Measurements from ENCODE around the gene BCLAF3. TPM values are rescaled to one million over a fixed set of nuclear protein-coding genes. Genes with fewer than 3 reads are reported as not detected.

BCLAF3 gene
- total RNA-seq, 2 donors from 2014 or later = 11.7 to 12.3 TPM

DNA sequence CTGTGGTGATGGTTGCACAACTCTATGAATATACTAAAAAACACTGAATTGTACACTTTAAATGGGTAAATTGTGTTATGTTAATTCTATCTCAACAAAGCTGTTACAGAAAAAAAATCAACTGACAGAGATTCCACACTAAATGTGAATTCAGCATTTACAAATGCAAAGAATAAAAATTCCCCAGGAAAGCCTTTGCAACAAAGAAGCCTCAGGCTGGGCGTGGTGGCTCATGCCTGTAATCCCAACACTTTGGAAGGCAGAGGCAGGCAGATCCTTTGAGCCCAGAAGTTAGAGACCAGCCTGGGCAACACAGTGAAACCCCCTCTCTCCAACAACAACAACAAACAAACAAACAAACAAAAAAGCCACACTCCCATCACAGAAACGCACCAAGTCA, 8.9 kb downstream of the BCLAF3 start:
- intact Hi-C loops (cut with DNase I) = no loop called here
- no peak for DNase-seq (ENCODE audit: low spot score)

DNA sequence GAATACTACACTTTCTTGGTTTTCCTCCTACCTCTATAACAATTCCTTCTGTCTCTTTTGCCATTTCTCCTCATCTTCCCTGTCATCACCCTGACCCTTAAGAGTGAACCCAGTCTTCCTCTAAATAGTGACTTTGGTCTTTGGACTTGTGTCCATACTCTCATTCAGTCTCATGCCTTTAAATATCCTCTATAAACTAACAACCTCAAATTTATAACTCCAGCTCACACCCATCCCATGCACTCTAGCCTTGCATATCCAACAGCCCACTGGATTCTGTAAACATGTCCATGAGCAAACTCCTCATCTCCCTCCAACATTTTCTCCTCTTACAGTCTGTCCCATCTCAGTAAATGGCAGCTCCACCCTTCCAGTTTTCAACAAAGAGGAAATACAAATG, 15.0 kb downstream of the BCLAF3 start:
- no peak for DNase-seq (ENCODE audit: low spot score)
- intact Hi-C loops (cut with DNase I) = no loop called here

DNA sequence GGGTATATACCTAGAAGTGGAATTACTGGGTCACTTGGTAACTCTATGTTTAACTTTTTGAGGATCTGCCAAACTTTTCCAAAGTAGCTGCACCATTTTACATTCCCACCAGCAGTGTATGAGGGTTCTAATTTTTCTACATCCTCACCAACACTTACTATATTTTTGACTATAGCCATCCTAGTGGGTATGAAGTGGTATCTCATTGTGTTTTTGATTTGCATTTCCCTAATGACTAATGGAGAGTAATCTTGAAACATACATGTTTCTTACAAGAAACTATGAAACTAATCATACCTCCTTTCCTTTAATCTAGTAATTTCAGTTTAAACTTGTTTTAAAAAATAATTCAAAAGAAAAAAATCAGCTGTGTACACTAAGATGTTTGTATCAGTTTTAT, 17.9 kb downstream of the BCLAF3 start:
- intact Hi-C loops (cut with DNase I) = no loop called here
- no peak for DNase-seq (ENCODE audit: low spot score)

DNA sequence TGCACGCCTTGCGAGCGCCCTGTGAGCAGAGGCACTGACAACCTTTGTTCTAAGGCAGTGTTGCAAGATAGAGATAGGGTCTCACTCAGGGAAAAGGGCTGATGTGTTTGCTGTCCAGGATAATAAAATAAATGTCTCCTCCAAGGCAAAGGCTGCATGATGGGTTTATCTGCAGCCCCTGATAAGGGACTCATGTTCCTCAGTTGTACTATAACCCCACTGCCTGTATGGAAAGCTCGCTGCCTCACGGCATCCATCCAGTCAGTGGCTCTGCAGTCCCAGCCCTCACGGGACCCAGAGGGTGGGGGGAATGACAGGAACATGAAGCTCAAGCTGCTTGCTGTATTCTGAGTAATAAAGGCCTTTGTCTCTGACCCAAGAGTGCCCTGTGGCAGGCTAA, 22.6 kb downstream of the BCLAF3 start:
- no peak for DNase-seq (ENCODE audit: low spot score)
- intact Hi-C loops (cut with DNase I) = no loop called here

DNA sequence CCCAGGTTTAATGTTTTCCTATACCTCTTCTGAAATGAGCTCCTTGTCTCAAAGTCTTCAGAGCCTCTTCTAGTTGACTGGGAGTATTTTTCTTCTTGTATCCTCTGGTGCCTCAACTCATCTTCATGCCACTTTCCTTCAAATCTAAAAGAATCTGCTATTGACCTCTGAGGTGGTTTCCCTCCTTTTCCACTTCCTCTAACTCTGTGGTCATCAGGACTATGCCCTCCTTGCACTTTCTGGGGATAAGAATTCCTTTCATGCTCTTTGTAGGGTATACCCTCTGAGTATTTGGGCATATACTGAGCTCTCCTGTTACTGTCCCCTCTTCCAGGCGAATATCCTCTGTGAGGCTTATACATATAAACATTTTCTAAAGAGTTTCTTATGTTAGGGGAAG, 24.8 kb downstream of the BCLAF3 start:
- DNase-seq (ENCODE audit: low spot score) = no peak
- intact Hi-C loops (cut with DNase I) = no loop called here

DNA sequence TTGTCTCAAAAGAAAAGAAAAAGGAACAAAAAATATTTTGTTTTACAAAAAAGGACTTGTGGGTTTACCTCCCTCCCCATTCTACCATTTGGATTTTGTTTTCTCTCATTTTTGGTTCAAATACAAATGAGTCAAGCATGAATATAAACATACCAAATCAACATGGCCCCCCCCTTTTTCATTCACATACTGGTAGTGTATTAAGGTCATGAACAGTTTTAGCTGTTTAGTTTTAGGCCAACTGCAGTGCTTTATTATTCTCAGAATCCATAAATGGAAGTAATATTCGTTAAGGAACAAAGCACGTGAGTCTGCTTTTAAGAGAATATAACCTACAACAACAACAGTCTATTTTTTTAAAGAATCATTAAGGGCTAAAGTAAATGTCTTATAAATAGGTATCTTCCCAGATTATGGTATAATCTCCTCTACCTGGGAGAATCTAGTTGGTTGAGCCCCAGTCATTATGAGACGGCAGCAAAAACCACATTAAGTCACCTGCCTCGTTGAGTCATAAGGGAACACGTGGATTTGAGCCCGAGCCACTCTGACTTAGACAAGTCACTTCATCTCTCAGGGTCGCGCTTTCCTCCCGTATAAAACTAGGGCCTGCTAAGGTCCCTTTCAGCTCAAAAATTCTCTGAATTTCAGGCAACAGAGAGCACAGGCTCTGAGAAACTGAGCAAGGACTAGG, 26.7 kb downstream of the BCLAF3 start:
- DNase-seq (ENCODE audit: low spot score) = no peak
- intact Hi-C loops (cut with DNase I) = no loop called here

DNA sequence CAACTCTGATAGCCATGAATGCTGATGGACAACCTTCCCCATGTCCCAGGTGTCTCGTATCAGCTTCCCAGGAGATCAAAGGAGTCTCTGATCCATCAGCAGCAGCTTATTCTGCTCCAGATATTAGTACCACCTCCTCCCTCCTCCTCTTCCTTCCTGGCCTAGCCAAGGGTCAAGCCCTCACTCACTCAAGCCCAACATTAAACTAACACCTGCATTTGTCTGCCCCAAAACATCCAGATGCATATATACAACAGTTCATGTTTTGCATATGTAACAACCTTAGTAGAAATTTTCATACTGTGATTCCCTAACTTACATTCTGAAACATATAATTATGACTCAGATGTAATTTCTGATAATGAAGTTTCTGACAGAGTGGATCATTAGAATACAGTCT, 29.9 kb downstream of the BCLAF3 start:
- no peak for DNase-seq (ENCODE audit: low spot score)
- intact Hi-C loops (cut with DNase I) = no loop called here

DNA sequence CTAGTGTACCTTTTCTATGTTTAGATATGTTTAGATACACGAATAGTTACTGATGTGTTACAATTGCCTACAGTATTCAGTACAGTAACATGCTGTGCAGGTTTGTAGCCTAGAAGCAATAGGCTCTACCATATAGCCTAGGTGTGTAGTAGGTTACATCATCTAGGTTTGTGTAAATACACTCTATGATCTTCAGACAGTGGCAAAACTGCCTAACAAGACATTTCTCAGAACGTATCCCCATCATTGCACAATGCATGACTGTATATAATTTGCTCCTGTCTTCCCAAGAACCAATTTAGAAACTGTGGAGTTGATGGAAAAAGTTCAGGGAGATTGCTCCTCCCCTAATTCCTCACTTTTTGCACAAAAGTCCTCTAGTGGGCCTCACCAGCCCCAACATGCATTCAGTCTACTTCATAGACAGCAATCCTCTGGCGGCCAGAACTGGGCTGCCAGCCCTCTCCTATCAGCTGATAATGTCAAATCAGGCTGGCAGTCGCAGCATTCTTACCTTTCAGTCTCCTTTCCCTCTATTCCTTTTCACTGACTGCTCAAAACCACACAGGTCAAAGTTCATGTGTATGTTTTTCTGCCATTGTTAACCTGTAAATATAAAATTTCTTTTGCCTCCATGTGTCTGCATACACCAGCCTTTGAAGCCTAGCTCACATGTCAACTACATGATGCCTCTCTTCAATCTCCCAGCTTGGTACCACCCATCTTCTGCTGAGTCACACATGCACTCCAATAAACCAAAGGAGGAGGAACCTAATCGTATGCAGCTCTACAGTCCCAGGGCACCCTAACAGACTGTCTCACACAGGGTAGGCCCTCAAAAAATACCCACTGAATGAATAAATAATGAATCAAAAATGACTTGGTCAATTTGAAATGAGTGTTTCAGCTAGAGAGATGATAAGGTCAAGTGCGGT, 32.0 kb downstream of the BCLAF3 start:
- intact Hi-C loops (cut with DNase I) = no loop called here
- no peak for DNase-seq (ENCODE audit: low spot score)

DNA sequence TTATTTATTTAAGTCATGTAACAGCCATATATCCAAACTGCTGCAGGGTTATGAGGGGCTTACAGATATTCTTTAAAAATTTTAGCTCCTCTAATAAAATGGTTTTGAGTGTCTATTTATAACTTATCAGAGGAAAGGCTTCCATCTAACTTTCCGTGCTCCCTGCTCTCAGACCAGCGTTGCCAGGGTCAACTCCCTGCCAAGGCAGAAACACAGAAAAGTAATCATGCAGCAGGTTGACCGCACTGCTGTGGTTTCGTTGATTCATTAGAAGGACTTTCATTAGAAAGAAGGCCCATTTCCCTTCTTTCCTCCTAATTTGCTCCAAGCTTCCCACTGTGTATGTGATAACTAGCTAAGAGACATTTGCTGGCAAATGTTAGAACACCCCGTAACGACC, 33.9 kb downstream of the BCLAF3 start:
- no peak for DNase-seq (ENCODE audit: low spot score)

DNA sequence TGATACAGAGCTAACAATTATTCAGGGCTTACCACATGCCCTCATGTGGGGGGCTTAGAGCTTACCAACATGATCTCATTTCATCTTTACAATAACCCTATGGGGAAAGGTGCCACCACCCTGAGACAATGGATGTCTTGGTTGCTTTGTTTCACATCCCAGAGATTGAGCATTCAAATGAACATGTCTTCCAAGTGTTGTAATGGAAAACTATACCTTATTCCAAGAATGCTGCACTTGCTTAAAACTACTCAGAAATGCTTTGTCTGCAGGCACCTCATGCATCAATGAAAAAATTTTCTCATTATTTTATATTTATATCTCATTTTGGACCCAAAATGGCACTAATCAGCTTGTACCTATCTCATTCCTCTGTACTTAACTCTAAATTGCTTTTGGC, 34.6 kb downstream of the BCLAF3 start:
- intact Hi-C loops (cut with DNase I) = no loop called here
- DNase-seq (ENCODE audit: low spot score) = no peak

More for the DNA sequence above, 33.9 kb downstream of the BCLAF3 start:
- intact Hi-C loops (cut with DNase I) = no loop called here

DNA sequence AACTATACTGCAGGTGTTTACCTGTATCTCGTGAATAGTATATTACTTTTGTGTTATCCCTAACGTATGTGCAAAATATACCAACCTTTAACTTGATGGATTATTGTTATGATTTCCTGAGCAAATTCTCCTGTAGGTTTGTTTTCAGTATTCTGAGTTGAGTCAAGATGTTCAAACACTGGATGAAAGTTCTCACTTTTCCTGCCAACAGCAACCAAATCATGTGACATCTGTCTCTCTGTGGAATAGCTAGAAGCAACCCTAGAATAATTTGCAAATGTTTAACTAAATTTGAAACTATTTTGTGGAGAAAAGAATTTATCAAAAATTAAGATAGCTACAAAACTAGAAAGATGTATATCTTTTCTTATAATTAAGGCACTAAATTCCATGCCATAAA, 35.6 kb downstream of the BCLAF3 start:
- DNase-seq (ENCODE audit: low spot score) = no peak
- intact Hi-C loops (cut with DNase I) = no loop called here

DNA sequence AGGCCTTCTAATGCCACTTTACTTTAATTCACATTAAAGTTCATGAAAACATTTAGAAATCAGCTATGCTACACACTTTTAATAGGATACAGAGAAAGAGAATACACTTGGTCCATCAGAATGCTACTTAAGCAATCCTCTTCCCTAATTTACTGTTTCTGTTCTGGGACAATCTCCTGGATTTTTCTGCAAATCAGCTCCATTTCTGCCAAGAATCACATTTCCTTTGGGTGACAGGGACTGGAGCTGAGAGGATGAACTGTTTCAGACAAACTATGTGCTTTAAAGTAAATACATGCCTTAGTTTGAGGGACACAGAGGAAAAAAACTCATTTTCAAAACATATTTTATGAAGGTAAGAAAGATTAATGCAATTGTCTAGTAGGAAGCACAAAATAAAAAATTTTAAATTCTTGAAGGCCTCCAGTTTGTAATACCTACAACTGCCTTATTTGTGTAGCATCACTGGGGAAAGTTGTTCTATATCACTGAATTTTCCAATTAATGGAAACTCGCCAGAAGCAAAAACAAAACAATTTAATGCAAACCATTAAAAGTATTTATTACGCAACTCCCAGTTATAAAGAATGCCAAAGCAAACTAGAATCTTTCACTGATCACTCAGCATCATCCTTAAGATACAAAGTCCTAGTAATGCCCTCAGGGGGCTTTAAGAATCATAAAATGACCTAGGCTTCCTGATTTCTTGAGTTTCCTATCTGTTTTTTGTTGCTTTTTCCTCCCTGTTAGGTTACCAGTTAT, 36.3 kb downstream of the BCLAF3 start:
- DNase-seq (ENCODE audit: low spot score) = no peak
- intact Hi-C loops (cut with DNase I) = no loop called here

DNA sequence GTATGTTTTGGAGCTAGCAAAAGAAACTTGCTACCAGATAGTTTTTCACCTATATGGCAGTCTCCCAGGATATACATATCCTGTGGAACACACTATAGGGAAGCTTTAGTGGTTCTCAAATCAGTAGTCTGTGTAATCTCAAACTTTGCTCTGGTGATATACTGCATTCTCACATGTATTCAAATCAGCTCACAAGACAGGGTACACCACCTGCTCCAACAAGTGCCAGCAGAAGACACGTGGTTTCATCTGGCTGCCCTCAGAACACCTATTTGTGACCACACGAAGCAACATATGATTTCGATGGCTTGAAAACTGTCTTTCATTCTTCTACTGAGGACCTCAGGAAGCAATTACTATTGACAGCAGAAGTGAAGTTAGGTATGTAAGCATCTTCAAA, 37.7 kb downstream of the BCLAF3 start:
- intact Hi-C loops (cut with DNase I) = no loop called here
- DNase-seq (ENCODE audit: low spot score) = no peak

DNA sequence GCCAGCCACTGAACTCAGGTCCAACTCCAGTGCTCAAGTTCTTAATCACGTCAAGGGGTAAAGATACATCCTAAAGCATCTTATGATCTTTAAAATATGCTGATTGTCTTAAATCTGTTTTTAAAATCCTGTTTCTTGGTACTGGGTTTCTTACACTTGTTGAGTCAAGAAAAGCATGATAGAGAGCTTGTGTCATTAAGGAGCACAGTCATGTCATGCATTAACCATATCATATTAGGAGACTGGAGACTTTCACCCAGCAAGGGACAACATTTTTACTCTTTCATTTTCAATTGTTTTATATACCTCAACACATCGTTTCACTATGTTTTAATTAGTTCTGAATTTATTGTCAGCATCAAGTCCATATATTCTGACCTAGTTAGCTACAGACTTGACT, 41.5 kb downstream of the BCLAF3 start:
- intact Hi-C loops (cut with DNase I) = no loop called here

DNA sequence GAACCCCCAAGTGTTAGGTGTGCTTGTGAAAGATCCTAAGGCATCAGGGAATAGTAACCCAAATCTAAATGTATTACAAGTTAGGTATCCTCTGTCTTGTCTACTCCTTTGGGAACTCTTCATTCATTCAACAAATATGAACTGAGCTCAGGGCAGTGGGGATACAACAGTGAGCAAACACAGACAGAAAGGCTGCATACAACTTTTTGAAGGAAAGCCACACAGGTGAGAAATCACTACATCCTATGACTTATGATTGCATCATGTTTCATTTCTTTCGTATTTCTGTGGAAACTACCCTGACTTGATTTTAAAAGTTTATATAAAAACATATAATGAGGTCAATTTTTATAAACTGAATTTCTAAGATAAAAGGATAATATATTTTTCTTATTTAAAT, 43.2 kb downstream of the BCLAF3 start:
- intact Hi-C loops (cut with DNase I) = no loop called here
- no peak for DNase-seq (ENCODE audit: low spot score)

More for the DNA sequence above, 41.5 kb downstream of the BCLAF3 start:
- no peak for DNase-seq (ENCODE audit: low spot score)

Small RNAs within 50 kb of the gene (microRNA-seq; reads per million reads assigned to microRNA genes)
- gene MIR23C (ENCODE audit: borderline microRNAs expressed in 2 of 2) = 64.2 to 109 reads per million in 2 donors

Other genes starting within 250 kb of the BCLAF3 start
- 10 to 100 TPM; 18.0 to 21.2 TPM for gene SH3KBP1, start 103.5 kb downstream of the BCLAF3 start, total RNA-seq
- under 1 TPM in 1 of 2 donors, not detected in 1; 0.10 TPM for gene MAP7D2, start 125.8 kb upstream of the BCLAF3 start, total RNA-seq
- gene EIF1AX, start 150.8 kb upstream of the BCLAF3 start, total RNA-seq = 100 to 1,000 TPM in 1 of 2 donors, 10 to 100 TPM in 1; 93.5 to 126 TPM

All from posterior vena cava (tissue), 2 donors.